Measurements from ENCODE around the gene GTF2E1.
"Not testable (repeated sequence)": the region's sequence is repeated elsewhere in the genome, so short reads cannot be mapped to it uniquely, and the experiment has no call there.

The GTF2E1 gene

DNA sequence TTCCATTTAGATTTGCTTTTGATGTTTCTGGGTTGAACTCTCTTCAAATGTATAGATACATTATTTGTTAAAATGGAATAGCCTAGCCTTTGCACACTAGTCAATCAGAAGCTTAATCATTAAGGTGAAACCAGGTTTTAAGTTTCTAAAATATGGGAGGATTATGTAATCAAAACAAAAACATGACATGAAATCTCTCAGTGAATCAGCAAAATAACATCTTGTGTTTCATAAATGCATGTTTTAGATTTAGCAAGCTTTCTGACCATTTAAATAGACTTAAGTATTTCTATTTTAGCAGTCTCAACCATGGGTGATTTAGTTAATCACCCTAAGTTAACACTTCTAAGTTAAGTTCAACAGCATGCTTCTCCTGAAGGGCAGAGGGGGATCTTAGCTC lies 11.3 kb downstream of the GTF2E1 start:
- H3K4me3 ChIP-seq (ENCODE audit: low read depth, low read length): no peak overlapping the region
- TF ChIP-seq, protein P1, sequence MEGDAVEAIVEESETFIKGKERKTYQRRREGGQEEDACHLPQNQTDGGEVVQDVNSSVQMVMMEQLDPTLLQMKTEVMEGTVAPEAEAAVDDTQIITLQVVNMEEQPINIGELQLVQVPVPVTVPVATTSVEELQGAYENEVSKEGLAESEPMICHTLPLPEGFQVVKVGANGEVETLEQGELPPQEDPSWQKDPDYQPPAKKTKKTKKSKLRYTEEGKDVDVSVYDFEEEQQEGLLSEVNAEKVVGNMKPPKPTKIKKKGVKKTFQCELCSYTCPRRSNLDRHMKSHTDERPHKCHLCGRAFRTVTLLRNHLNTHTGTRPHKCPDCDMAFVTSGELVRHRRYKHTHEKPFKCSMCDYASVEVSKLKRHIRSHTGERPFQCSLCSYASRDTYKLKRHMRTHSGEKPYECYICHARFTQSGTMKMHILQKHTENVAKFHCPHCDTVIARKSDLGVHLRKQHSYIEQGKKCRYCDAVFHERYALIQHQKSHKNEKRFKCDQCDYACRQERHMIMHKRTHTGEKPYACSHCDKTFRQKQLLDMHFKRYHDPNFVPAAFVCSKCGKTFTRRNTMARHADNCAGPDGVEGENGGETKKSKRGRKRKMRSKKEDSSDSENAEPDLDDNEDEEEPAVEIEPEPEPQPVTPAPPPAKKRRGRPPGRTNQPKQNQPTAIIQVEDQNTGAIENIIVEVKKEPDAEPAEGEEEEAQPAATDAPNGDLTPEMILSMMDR (IDR thresholded peaks at IDR 0.05; ENCODE audit: low read depth, low read length, missing control alignments): no peak
- no peak for DNase-seq (ENCODE audit: low read depth)

DNA sequence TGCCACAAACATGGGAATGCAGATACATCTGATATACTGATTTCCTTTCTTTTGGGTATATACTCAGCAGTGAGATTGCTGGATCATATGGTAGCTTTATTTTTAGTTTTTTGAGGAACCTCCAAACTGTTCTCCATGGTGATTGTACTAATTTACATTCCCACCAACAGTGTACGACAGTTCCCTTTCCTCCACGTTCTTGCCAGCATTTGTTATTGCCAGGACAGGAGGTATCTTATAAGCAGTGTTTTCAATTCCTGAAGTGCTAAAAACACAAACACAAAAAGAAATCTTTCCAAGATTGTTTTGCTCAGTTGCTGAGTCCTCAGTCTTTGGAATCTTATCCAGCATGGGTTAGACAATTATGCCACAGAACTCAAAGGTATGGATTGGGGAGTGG lies 13.5 kb downstream of the GTF2E1 start:
- DNase-seq (ENCODE audit: low read depth): no peak
- TF ChIP-seq, protein P1 (IDR thresholded peaks at IDR 0.05; ENCODE audit: low read depth, low read length, missing control alignments): no peak
- H3K4me3 ChIP-seq (ENCODE audit: low read depth, low read length): no peak overlapping the region

DNA sequence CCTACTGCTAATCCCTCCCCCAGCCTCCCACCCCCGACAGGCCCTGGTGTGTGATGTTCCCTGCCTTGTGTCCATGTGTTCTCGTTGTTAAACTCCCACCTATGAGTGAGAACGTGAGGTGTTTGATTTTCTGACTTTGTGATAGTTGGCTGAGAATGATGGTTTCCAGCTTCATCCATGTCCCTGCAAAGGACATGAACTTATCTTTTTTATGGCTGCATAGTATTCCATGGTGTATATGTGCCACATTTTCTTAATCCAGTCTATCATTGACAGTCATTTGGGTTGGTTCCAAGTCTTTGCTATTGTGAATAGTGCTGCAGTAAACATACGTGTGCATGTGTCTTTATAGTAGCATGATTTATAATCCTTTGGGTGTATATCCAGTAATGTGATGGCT lies 16.0 kb downstream of the GTF2E1 start:
- H3K4me3 ChIP-seq (ENCODE audit: low read depth, low read length); DNase-seq (ENCODE audit: low read depth): not testable (repeated sequence)

DNA sequence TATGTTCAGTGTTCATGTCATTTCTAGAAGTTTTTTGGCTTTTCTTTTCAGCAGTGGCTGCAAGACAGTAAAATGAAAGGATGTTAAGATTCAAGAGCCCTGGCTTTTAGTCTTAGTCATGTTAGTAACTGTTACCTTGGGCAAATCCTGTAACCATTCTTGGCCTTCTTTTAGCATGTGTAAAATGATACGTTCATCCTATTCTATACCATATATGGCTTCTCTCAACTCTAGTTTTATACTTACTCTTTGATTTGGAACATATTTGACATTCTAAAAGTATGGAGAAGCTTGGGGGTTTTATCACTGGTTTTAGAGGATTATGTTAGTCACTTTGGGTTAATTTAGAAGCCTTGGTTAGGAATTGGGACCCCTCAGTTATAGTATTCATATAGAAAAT lies 20.1 kb downstream of the GTF2E1 start:
- TF ChIP-seq, protein P1 (IDR thresholded peaks at IDR 0.05; ENCODE audit: low read depth, low read length, missing control alignments): no peak
- H3K4me3 ChIP-seq (ENCODE audit: low read depth, low read length): no peak overlapping the region
- no peak for DNase-seq (ENCODE audit: low read depth)

DNA sequence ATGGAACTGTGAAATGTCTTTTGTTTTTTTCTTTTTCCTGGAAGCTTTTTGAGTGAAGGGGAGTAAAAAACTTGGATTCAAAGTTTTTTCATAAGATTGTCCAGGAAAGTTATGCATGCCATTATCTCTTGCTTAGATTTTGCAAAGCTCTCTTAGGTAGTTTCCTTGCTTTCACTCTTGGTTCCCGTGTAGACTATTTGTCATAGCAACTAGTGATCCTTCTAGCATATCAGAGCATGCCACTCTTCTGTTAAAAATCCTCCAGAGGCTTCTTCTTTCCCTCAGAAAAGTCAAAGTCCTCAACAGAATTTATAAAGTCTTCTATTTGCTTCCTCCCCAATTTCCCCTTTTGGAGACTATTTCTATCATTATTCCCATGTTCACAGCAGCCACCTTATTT lies 21.1 kb downstream of the GTF2E1 start:
- no peak for DNase-seq (ENCODE audit: low read depth)
- H3K4me3 ChIP-seq (ENCODE audit: low read depth, low read length): no peak overlapping the region
- TF ChIP-seq, protein P1 (IDR thresholded peaks at IDR 0.05; ENCODE audit: low read depth, low read length, missing control alignments): no peak

DNA sequence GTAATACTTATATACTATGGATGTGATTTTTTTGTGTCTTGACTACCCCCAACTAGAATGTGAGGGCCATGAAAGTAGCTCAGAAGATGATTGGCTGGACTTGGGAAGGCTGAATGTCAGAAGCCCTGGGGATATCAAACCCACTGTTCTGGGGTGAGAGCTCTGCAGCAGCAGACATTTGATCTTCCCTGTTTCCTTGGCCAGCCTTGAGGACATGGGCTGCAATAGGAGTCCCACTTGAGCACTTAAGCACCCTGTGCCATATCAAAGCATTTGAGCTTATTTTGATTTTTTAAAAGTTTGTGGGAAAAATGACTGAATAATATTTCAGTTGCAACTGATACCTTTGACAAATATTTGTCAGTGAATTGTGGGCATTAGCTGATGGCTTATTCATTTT lies 21.7 kb downstream of the GTF2E1 start:
- no peak for DNase-seq (ENCODE audit: low read depth)
- TF ChIP-seq, protein P1 (IDR thresholded peaks at IDR 0.05; ENCODE audit: low read depth, low read length, missing control alignments): no peak
- no peak overlapping the region for H3K4me3 ChIP-seq (ENCODE audit: low read depth, low read length)

DNA sequence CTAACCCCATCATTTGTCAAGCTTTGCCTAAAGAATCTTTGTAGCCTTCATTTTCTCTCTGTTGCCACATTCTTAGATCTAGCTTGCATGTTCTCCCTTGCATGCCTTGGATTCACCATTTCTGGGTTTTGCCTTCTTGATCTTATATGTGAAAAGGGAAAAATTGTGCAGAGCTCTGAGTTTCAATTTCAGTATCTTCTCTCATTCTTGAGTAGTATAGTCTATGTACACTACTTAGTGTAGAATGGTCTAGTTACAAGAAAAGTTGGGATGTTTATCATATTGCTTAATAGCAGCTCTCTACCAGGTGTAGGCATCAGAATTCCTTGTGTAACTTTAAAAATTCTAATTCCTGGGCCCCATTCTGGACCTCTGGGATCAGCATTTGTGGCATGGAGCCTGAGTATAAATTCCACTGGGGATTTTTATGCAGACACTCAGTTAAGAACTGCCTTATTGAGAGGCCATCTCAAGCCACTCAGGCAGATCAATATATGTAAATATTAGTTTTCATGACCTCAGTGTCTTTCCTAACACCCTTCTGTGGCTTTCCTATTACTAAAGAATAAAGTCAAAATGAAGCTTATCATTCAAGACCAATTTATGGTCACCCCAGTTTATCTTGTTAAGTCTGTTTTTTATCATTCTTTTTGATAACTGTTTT lies 23.4 kb downstream of the GTF2E1 start:
- TF ChIP-seq, protein P1 (IDR thresholded peaks at IDR 0.05; ENCODE audit: low read depth, low read length, missing control alignments): no peak
- H3K4me3 ChIP-seq (ENCODE audit: low read depth, low read length): no peak overlapping the region
- DNase-seq (ENCODE audit: low read depth): no peak

Measured in GM12864 (cell line).